Measurements from ENCODE around the gene KDM4B.

The KDM4B gene

GRCh38 chr19:5016781-5017180, 47.9 kb downstream of the KDM4B start:
- DNase-seq: no peak

GRCh38 chr19:5017235-5017634, 48.3 kb downstream of the KDM4B start:
- DNase-seq: no peak

DNA sequence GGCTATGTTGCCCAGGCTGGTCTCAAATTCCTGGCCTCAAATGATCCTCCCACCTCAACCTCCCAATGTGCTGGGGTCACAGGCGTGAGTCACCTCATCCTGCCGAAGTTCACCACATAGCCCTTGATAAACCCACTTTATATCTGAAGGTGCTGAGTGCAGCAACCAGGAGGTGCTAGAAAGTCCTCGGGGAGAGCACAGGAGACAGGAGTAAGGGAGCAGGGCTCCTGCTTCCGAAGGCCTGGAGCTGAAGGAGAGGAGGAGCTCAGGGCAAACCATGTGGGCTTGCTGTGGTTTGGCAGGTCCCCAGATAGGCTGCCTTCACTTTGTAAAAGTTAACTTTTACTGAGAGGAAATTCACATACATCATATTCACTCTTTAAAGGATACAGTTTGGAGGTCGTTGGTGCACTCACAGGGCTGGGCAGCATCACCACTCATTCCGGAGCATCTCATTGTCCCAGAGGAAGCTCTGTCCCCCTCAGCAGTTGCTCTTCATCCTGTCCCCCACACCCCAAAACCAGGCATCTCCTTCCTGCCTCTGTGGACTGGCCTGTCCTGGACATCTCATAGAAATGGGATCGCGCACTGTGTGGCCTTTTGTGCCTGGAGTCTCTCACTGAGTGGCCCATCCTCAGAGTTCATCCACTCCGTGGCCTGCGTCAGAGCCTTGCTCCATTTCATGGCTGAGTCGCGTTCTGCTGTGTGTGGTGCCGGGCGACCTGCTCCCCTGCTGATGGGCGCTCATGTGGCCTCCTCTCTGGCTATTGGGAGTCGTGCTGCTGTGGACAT, 49.5 kb downstream of the KDM4B start:
- DNase-seq: no peak

GRCh38 chr19:5020368-5020767, 51.5 kb downstream of the KDM4B start:
- DNase-seq: no peak

DNA sequence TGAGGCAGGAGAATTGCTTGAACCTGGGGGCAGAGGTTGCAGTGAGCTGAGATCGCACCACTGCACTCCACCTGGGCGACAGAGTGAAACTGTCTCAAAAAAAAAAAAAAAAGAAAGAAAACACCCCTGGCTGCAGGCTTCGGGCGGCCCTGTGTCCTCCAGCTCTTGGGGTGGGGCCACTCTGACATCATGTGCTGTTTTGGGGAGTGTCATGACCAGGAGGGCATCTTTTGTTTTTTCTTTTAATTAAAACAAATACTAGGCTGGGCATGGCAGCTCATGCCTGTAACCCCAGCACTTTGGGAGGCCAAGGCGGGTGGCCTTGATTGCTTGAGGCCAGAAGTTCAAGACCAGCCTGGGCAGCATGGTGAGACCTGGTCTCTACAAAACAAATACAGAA, 52.1 kb downstream of the KDM4B start:
- DNase-seq: no peak

DNA sequence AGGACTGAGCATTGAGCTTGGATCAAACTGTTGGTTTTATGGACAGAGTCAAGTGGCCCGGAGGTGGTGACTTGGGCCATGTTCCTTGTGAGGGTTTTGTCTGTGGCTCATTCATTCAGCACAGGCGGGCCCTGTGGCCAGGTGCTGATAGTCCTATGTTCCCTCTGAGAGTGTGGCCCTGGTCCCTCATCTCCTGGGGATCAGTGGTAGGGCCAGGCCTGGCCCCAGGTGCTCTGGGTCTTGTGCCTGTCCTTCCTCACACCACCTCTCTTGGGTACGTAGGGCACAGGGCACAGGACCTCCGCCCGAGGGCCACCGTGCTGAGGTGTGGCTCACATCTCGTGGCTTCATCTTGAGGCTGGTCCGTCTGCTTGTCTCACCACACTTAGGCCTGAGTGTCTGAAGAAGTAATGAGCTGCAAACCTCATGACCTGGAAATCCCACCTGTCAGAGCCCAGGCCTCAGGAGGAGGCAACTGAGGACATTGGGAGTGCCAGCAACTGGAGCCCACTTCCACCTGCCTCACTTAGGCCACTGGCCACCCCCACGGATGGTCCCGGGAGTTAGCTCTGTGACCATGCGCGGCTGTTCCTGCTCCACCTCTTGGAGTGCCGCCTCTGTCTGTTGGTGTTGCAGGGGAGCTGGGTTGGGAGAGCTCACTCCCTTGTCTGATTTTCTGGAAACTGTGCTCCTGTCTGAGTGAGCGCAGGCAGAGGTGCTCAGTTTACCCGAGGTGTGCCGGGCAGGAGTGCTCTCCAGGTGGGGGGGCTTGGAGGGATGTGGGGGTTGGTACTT, 53.4 kb downstream of the KDM4B start:
- DNase-seq: no peak

GRCh38 chr19:5023128-5023571, 54.2 kb downstream of the KDM4B start:
- DNase-seq: no peak

- DNase-seq: no peak
These were observed 55.4 kb downstream of the KDM4B start for GRCh38 chr19:5024282-5024681.

DNA sequence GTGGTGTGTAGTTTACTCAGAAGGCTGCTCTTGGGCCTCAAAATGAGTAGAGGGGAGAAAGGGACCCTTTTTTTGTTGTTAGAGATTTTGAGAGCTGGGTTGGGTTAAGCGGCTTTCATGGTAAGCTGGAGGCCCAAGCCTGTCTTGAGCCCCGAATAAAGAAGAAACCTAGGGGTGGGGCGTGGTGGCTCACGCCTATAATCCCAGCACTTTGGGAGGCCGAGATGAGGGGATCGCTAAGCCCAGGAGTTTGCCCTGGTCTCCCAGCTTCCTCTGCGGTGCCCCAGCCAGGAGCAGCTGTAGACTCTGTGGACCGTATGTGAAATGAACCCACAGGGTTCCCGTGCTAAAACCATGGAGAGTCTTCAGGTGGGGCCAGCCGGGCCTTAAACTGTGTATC, 56.1 kb downstream of the KDM4B start:
- no peak for DNase-seq

DNA sequence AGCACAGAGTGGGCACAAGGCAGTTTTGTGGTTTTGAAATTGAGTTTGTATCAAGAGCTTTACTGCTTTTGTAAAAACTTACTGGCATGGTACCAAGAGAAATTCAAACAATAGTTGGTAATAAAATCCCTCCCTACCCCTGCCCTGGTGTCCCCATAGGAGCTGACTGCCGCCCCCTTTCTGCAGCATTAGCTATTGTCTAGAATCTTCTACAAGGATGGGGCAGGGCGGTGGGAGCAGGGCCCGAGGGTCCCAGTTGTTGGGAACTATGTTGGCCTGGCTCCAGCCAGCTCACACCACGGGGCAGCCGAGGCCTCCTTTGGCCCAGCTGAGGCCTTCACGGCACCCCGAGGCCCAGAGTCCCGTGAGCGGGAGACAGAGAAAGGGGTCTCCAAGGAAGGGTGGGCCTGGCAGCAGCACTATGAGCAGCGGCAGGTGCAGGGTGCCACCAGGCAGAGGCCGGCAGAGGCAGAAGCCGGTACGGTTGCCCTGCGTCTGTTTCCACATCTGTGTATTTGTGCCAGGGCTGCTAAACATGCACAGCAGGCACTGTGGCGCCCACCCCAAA, 57.9 kb downstream of the KDM4B start:
- DNase-seq: no peak

- no peak for DNase-seq
These were observed 59.4 kb downstream of the KDM4B start for GRCh38 chr19:5028229-5028886.

- peak; percentile 12 to 46 (median 32) for DNase-seq
These were observed 60.7 kb downstream of the KDM4B start for GRCh38 chr19:5029596-5029995.

DNA sequence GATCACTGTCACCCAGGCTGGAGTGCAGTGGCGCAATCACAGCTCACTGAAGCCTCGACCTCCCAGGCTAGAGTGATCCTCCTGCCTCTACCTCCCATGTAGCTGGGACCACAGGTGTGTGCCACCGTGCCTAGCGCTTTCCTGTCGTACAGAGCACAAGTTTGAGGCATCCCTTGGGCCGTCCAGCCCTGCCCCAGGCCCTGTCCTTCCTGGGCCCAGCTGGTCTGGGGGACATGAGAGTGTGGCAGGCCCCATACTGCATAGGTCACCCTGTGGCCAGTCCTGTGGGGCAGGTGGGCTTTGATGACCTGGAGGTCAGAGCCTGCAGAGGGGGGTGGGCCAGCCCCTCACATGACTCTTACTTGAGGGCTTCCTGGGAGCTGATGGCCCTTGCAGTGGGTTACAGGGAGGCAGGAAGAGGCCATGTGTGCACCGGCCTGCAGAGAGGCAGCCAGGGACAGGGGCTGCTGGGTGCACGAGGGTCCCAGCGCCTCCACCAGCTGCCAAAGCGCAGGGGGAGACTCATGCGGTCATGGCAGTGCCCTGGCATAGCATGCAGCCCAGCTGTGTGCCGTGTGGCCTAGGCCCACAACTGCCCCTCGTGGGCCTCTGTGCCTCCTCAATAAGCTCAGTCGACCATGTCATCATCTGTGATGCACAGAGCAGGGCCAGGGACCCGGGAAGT, 61.4 kb downstream of the KDM4B start:
- no peak for DNase-seq

DNA sequence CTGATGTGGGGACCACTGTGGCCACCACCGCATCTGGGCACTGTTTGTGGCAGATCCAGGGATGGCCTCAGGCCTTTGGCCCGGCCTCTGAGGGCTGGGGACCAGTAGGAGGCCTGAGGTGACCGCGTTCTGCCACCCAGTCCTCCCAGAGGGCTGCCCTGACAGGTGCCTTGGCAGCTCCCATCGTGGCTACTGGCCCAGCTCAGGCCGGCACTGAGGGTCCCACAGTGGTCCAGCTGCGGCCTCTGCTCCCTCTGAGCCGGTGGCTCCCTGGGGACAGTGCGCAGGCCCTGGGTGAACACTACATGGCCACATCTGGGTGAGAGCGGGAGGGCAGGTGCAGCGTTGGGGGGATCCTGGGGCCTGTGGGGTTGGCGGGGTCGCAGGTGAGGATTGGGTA, 61.9 kb downstream of the KDM4B start:
- DNase-seq: no peak

- peak; percentile 55 to 86 (median 70) for DNase-seq
These were observed 62.6 kb downstream of the KDM4B start for GRCh38 chr19:5031231-5032100.

DNA sequence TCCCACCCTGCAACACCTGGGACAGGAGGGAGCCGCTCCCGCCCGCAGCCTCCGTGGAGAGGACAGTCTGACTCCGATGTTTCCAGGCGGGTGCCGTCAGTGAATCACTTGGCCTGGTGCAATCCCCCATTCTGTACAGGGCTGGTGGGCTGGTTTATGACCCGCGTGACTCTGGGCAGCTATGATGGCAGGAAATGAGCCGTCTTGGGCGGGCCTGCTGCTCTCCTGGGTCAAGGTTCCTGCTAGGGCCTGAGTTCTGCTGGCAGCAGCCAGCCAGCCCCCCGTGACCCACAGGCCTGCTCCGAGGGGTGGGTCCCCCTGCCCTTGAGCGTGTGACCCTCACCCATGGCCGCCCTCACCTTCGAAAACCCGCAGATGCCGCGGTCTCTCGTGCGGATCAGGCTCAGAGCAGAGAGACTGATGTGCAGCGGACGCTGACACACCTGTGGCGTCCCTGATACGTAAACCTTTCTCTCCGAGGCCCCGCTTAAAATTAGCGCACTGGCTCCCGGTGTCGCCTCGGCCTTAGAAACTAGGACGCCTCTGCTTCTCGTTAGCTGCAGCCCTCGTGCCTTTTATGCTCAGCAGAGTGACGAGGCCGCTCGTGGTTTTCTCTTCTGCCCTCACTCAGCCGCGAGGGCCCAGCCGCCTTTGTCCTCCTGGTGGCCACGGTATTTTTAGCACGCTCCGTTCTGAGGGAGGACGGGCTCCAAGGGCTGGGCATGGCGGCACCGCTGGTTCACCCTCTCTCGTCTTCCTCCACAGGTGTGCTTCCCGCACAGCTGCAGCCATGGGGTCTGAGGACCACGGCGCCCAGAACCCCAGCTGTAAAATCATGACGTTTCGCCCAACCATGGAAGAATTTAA, 63.4 kb downstream of the KDM4B start:
- DNase-seq: no peak

GRCh38 chr19:5035105-5035761, 66.3 kb downstream of the KDM4B start:
- no peak for DNase-seq

- no peak for DNase-seq
These were observed 67.1 kb downstream of the KDM4B start for GRCh38 chr19:5035793-5036697.
